ENCODE data around the gene CEMP1. TPM values are rescaled to one million over a fixed set of nuclear protein-coding genes. Genes with fewer than 3 reads are reported as not detected.

Gene CEMP1
- total RNA-seq, 1 experiment from 2014 or later, result not detected

DNA sequence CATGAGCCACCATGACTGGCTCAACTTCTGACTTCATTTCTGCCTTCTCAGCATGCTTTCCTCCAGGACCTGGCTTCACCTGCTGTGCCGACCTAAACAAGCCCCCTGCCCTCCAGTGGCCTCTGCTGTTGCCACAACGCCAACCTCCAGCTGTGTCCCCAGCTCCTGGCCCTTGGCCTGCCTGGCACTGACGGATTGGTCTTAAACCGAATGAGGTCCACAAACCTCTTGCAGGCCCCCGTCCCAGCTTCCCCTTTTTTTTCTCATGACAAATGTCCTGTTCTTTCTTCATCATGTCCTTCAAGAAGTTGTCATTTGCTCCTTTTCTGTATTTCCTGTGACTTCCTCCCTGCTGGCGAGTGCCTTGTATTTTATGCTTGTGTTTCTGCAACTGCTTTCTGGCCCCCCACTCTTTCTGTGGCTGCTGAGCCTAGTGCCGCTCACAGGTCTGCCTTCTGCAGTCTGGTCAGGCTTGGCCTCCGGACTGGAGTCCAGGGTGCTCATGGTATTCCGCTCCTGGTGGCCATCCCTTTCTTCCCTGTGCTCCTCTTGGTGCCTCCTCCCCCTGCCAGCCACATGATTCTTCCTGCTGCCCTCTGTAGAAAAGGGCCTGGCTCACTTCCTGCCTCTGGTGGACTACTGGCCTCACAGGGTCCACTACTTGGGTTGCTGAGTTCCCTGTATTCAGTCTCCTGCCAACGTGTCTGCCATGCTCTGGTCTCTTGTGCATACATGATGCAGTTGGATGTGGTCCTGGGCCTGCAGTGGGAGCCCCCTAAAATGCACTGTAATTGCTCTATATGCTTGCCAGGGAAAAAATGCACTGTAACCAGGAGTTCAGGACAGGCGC is 14.6 kb downstream of the CEMP1 start:
- peak overlapping the region; percentile 90 to 91 for H3K4me3 Mint-ChIP-seq
- TF ChIP-seq, protein P1, sequence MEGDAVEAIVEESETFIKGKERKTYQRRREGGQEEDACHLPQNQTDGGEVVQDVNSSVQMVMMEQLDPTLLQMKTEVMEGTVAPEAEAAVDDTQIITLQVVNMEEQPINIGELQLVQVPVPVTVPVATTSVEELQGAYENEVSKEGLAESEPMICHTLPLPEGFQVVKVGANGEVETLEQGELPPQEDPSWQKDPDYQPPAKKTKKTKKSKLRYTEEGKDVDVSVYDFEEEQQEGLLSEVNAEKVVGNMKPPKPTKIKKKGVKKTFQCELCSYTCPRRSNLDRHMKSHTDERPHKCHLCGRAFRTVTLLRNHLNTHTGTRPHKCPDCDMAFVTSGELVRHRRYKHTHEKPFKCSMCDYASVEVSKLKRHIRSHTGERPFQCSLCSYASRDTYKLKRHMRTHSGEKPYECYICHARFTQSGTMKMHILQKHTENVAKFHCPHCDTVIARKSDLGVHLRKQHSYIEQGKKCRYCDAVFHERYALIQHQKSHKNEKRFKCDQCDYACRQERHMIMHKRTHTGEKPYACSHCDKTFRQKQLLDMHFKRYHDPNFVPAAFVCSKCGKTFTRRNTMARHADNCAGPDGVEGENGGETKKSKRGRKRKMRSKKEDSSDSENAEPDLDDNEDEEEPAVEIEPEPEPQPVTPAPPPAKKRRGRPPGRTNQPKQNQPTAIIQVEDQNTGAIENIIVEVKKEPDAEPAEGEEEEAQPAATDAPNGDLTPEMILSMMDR (conservative IDR thresholded peaks at IDR 0.05), result no peak
- Histone ChIP-seq H3K27ac (ENCODE audit: insufficient read length, low read depth, low read length) (no peak overlapping the region), H4K5ac (ENCODE audit: insufficient read length, low read depth, low read length) (no peak overlapping the region), H3K56ac (ENCODE audit: insufficient read length, low read depth, low read length) (no peak overlapping the region), H3K14ac (ENCODE audit: insufficient read depth, low read length) (no peak overlapping the region), H3T11ph (ENCODE audit: low read length) (no peak overlapping the region), H3K18ac (ENCODE audit: insufficient read length, low read depth, low read length) (no peak overlapping the region), H4K8ac (replicated peaks; ENCODE audit: insufficient read length, low read depth, low read length) (no peak overlapping the region), H3K4me1 (ENCODE audit: insufficient read depth, low read length) (peaks cover 3% of the 10 kb centered on the region; the same call in 1 of the 2 replicates), H2BK5ac (ENCODE audit: insufficient read length, low read length) (no peak overlapping the region), H3K4me2 (ENCODE audit: insufficient read depth, insufficient read length, low read length) (no peak overlapping the region), H3K27me3 (ENCODE audit: insufficient read depth, low read length) (no peaks in the 10 kb centered on the region), H3K23ac (ENCODE audit: insufficient read length, low read depth, low read length) (no peak overlapping the region), H2AFZ (ENCODE audit: low read length) (no peak overlapping the region), H3K79me1 (ENCODE audit: insufficient read depth, low read depth, low read length, poor library complexity, severe bottlenecking) (peaks cover 7% of the 10 kb centered on the region), H3K9me3 (ENCODE audit: control insufficient read depth, low read depth, low read length) (no peaks in the 10 kb centered on the region), H2BK20ac (ENCODE audit: low read depth, low read length, poor library complexity, severe bottlenecking) (no peak overlapping the region), H3K9ac (ENCODE audit: extremely low read depth, insufficient read length, low read length) (no peak overlapping the region), H2BK12ac (ENCODE audit: insufficient read length, low read depth, low read length) (no peak overlapping the region), H2BK120ac (ENCODE audit: low read depth, low read length, poor library complexity, severe bottlenecking) (no peak overlapping the region), H3K4ac (ENCODE audit: low read depth, low read length) (no peak overlapping the region), H3K23me2 (ENCODE audit: insufficient read length, low read depth, low read length, poor library complexity, severe bottlenecking) (peaks cover 20% of the 10 kb centered on the region), H2AK5ac (ENCODE audit: insufficient read length, low read length) (no peak overlapping the region), H3K79me2 (ENCODE audit: insufficient read depth, low read length) (peaks cover 36% of the 10 kb centered on the region; the same call in 1 of the 2 replicates), H2BK15ac (ENCODE audit: low read depth, low read length) (no peak overlapping the region), H4K20me1 (ENCODE audit: control insufficient read depth, insufficient read depth, insufficient read length) (no peaks in the 10 kb centered on the region), H4K91ac (ENCODE audit: insufficient read length, low read depth, low read length) (no peak overlapping the region)
- DNase-seq, result no peak
- no peaks in the 10 kb centered on the region; a peak in 1 of 5 replicates for H3K9me3 Mint-ChIP-seq
- peak overlapping the region; percentile 13 to 64 (median 21); a peak in 6 of 7 replicates for H3K27ac Mint-ChIP-seq
- H3K4me1 Mint-ChIP-seq, result peaks cover 43 to 51% of the 10 kb centered on the region in 2 experiments
- peaks cover 5 to 22% (median 15%) of the 10 kb centered on the region in 3 experiments; a peak in 6 of 7 replicates for H3K36me3 Mint-ChIP-seq (ENCODE audit: insufficient read depth in 1 of 3, low read depth in 3 of 3)
- no CpG with 5 or more reads among the region's 11 CpGs for WGBS (ENCODE audit: extremely low coverage, insufficient read length, low lambda C conversion rate)
- peaks cover 4% of the 10 kb centered on the region for H3K27me3 Mint-ChIP-seq (ENCODE audit: low read depth)
